GM10266 (cell line): ENCODE data around the gene MOB3C.

ENCODE experiments used
- DNase-seq: peaks from one replicate; pipeline ENCODE4 v3.0.0; 2012; ENCODE audit errors: extremely low spot score
- TF ChIP-seq, protein P1 (sequence below): IDR thresholded peaks from 2 replicates; pipeline ENCODE4 v1.5.1; 2012; ENCODE audit warnings: mild to moderate bottlenecking, low read depth; ENCODE audit not compliant: control insufficient read depth, insufficient read depth; ENCODE audit errors: missing control alignments

The MOB3C gene

DNA sequence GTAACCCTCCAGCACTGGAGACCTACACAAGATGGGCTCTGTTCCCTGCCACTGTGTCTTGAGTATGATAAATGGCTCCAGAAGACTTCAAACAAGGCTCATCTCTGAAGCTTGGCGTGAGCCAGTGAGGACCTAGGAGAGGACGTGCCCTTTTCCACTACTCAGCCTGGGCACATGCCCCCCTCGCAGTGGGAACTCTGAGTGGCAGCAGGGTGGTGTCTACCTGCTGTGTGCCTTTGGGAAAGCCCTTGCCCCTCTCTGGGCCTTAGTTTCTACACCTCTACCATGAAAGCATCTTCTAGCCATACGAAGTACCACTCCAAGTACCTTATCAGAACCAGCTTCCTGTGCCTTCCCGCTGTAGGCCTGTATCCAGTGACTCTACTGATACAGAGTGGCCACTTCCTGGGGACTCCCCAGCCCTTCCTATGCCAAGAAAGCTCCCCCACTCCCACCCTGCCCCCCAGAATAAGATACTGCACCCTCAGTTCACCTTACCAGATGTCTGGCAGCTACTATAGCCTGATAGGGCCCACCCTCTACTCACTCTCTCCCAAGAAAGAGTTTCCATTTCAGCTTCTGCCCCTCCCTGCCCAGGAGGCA is 3.1 kb upstream of the MOB3C start:
- TF ChIP-seq, protein P1, sequence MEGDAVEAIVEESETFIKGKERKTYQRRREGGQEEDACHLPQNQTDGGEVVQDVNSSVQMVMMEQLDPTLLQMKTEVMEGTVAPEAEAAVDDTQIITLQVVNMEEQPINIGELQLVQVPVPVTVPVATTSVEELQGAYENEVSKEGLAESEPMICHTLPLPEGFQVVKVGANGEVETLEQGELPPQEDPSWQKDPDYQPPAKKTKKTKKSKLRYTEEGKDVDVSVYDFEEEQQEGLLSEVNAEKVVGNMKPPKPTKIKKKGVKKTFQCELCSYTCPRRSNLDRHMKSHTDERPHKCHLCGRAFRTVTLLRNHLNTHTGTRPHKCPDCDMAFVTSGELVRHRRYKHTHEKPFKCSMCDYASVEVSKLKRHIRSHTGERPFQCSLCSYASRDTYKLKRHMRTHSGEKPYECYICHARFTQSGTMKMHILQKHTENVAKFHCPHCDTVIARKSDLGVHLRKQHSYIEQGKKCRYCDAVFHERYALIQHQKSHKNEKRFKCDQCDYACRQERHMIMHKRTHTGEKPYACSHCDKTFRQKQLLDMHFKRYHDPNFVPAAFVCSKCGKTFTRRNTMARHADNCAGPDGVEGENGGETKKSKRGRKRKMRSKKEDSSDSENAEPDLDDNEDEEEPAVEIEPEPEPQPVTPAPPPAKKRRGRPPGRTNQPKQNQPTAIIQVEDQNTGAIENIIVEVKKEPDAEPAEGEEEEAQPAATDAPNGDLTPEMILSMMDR = no peak
- DNase-seq = no peak

DNA sequence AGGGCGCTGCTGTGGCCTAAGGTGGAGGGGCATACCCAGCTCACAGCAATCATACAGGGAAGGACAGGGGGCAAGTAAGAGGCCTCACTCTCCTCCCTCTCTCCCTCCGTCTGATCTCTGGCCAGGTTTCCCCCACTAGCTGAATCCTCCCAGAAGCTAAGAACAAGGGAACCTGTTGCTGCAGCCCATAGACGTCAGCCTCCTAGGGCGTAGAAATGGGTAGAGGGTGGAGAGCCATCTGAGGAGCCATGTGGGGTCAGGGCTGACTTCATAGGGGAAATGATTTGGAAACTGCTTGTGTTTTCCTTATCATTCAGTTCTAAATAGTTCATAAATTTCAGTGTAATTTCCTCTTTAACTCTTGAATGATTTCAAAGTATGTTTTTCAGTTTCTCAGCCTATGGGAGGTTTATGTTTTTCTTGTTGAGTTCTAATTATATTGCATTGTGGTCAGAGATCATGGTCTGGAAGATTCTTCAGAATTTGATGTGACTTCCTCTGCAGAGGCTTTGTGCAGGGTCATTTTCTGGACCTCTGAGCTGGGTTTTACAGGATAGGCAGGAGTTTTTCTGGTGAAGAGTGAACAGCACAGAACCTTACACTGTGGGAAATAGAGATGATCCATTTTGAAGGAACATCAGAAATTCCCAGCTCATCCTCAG is 2.3 kb upstream of the MOB3C start:
- TF ChIP-seq, protein P1 = no peak

DNA sequence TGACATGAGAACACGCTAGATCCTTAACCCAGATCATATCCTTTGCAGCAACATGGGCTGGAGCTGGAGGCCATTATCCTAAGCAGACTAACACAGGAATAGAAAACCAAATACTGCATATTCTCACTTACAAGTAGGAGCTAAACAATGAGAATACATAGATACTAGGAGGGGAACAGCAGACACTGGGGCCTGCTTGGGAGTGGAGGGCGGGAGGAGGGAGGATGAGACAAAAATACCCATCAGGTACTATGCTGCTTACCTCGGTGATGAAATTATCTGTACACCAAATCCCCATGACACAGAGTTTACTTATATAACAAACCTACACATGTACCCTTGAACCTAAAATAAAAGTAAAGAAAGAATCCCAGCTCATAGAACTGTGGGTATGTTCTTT is 1.2 kb upstream of the MOB3C start:
- DNase-seq = no peak
- TF ChIP-seq, protein P1 = no peak

More for the DNA sequence above, 2.3 kb upstream of the MOB3C start:
- no peak for DNase-seq

DNA sequence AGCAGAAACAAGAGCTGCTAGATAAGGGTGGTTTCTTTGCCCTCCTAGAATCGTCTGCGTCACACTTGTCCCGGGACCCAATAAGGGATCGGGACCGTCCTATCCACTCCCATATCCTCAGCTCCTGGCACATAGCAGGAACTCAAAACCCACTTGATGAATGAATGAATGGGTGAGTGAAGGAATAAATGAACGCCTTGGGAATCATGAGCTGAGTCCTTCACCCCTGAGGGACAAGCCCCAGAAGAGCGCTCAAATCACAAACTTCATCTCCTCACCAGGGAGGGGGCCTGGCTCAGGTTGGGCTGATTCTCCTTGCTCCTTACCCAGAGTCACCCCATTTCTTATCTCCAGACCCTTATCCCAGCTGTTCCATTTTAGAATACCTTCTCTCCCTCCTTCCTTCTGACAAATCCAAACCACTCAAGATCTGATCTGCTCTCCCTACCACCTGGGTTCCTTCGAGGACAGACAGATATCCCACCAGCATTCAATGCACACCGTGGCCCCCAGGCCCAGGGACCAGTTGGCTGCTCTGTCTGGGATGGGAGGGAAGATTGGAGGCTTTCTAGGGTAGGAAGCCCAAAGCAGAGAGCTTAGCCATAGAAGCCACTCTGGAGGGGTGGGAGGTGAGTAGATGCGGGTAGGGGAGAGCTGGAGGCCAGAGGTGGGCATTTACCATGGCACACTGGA is 643 bp upstream of the MOB3C start:
- TF ChIP-seq, protein P1 = no peak
- no peak for DNase-seq

DNA sequence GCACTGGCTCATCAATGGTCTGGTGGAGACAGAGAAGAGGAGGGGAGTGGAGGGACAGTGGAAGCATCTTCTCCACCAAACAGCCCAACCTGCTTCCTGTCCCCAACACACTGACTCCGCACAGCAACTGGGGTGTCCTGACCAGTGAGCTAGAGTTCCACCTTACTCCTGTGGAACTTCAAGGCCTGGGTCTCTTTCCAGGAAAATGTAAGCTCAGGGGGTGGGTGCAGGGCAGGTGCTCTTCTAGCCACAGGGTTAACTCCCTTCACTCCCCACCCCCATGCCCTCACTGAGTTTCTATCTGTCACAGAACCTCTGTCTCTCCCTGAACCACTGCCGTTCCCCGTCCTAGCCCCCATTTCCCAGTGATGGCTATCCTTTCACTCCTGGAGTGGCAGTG is 876 bp downstream of the MOB3C start:
- TF ChIP-seq, protein P1 = no peak
- peak; percentile 44 for DNase-seq

DNA sequence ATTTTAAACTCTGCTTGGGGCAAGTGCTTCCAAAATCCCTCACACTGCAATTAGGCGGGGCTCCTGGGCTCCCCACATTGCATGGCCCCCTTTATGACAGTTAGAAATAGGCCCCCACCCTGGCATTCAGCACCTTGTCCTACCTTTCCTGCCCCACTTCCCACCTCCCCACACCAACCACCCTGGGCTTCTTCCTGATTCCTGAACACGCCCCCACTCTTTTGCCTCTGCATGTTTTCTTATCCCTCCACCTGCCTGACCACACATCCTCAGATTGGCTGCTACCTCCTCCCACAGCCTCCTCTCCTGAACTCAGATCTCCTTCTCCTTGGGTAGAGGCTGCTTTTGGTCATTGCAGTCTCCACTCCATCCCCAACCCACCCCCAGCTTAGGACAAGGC is 1.5 kb downstream of the MOB3C start:
- TF ChIP-seq, protein P1 = no peak
- no peak for DNase-seq

DNA sequence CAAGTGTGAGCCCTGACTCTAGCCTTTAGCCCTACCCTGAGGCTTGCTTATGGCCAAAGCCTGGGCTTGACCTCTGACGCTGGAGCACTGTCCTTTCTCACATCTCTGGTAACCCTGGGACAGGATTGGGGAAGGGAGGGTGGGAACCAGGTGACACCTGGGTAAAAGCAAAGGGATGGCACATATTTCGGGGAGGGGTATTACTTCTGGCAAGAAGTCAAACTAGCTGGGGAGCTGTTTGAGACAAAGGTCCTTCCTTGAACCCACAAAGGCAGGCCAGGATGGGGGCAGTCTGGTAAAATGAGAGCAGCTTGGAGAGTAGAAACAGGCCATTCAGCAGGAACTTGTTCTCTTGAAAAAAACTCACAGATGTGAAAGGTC is 2.0 kb downstream of the MOB3C start:
- no peak for DNase-seq

More for the DNA sequence above, 2.0 kb downstream of the MOB3C start:
- TF ChIP-seq, protein P1 = no peak
